H1 (cell line): ENCODE results near the gene GALNT17. TPM values are rescaled to one million over a fixed set of nuclear protein-coding genes. Genes with fewer than 3 reads are reported as not detected.

ENCODE experiments used
- BACH1 ChIP-seq: IDR thresholded peaks from 2 replicates; pipeline ENCODE4 v1.6.1; 2012; ENCODE audit warnings: low read length, improper control_type of control experiment
- polyA plus RNA-seq, 7 experiments: library from polyadenylated mRNA; depleted of rRNA in 3 of 7; stranded (reverse) in 5 of 7; unstranded in 2 of 7; fragments of >200 nt in 5 of 7; fragments of 200-250 nt in 2 of 7; gene quantifications; 1 replicate in 5 of 7; 2 replicates in 1 of 7; 4 replicates in 1 of 7; pipeline versions ENCODE4 v1.2.1 to v1.2.3, GENCODE V29; 2011 to 2013; ENCODE audit warnings: missing spikeins in 2 of 7, mixed read lengths in 2 of 7
- total RNA-seq: library from RNA; stranded (reverse); fragmentation: NEBNext Ultra II Directional; extraction: Animal tissue kit (Norgen Biotek cat#: 25700); gene quantifications from 2 replicates; pipeline ENCODE4 v1.2.1, GENCODE V29; 2021

Gene GALNT17
- total and polyA plus RNA-seq, 2 of the 8 experiments (the other 6 are each of a cell fraction or from before 2014, with no cell fraction given) = 37.7 to 47.0 TPM

GRCh38 chr7:71580027-71580426, 448.1 kb downstream of the GALNT17 start (continued):
- TF ChIP-seq BACH1 = no peak
